ENCODE results near the gene MRPS31.

The MRPS31 gene

DNA sequence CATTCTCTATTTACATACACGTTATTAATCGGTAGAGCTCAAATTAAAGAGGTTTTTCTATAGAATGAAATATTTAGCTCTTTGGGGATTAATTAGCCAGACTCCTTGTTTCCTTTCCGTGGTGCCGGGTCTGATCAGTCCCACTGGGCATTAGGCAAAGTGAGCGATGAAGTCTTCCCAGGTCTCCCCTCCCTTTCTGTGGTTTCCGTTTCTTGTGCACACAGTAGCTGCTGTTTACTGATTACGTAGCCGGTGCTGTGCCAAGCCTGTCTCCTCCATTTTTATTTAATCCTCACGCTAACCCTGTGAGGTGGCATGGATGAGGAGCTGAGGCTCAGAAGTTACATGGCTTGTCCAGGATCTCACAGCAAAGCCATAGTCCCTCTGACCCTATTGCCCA lies 27.4 kb upstream of the MRPS31 start:
- TF ChIP-seq, protein P1, sequence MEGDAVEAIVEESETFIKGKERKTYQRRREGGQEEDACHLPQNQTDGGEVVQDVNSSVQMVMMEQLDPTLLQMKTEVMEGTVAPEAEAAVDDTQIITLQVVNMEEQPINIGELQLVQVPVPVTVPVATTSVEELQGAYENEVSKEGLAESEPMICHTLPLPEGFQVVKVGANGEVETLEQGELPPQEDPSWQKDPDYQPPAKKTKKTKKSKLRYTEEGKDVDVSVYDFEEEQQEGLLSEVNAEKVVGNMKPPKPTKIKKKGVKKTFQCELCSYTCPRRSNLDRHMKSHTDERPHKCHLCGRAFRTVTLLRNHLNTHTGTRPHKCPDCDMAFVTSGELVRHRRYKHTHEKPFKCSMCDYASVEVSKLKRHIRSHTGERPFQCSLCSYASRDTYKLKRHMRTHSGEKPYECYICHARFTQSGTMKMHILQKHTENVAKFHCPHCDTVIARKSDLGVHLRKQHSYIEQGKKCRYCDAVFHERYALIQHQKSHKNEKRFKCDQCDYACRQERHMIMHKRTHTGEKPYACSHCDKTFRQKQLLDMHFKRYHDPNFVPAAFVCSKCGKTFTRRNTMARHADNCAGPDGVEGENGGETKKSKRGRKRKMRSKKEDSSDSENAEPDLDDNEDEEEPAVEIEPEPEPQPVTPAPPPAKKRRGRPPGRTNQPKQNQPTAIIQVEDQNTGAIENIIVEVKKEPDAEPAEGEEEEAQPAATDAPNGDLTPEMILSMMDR (conservative IDR thresholded peaks at IDR 0.05) = no peak
- no peak for TF ChIP-seq ZFX (IDR thresholded peaks at IDR 0.05)
- no peak overlapping the region for H3K27ac ChIP-seq

DNA sequence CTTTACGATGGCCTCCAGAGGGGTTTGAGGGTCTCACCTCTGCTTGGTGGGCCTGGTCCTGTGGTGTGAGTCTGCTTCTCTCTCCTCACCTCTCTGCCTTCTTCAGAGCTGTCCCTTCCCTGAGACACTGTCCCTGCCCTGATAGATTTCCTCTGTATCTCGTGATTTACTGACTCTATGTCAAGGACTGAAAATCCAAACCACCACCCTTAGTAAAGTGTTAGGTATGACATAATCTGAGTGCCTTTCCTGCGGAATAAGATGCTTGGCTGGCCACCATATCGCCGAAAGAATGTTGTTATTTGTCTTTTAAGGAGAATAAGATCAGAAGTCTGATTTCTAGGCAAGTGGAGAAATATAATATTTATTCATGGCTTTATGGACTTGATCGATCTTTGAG lies 25.7 kb upstream of the MRPS31 start:
- H3K27ac ChIP-seq = no peak overlapping the region
- TF ChIP-seq, protein P1 (conservative IDR thresholded peaks at IDR 0.05) = no peak
- TF ChIP-seq ZFX (IDR thresholded peaks at IDR 0.05) = no peak

DNA sequence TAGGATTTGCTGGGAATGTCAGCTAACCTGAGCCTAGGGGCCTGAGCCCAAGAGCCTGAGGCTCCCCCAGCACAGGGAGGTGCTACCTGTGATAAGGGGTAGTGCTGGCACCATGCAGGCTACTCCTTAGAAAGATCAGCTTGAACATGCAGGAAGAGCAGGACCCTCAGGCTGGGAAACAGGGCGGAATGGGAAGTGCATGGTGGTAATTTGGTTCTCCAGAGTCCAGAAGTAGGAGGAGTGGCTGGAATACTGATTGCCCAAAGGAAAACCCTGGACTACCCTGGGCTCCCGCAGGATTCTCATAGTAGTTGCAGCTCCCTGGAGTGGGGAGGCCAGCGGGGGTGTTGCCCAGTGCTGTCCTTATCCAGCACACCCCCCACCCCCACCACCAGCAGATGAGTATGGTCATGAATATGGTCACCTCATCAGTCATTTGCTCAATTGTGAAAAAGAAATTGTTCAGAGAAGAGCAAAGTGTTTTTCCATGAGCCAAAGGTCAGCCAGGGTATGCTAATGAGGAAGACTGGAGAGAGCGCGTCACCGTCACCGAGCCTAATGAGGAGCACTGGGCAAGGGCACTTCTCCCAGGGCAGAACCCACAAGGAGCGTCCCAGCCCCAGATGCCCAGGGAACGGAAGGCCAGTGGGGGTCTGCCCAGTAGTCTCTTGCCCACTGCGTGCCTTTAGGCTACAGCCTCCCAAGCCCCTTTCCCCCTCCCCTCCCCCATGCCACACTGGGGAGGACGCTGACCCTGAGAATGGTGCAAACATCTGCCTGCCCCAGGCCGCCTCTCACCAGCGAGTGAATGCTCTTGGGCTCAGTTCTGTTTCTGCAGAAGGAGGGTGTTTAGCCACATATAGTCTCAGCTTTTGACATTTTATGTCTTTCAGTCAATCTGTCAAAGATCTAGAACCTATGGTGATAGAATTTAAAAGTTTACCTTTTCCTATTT lies 23.7 kb upstream of the MRPS31 start:
- TF ChIP-seq, protein P1 (conservative IDR thresholded peaks at IDR 0.05) = no peak
- no peak for TF ChIP-seq ZFX (IDR thresholded peaks at IDR 0.05)
- H3K27ac ChIP-seq = no peak overlapping the region

DNA sequence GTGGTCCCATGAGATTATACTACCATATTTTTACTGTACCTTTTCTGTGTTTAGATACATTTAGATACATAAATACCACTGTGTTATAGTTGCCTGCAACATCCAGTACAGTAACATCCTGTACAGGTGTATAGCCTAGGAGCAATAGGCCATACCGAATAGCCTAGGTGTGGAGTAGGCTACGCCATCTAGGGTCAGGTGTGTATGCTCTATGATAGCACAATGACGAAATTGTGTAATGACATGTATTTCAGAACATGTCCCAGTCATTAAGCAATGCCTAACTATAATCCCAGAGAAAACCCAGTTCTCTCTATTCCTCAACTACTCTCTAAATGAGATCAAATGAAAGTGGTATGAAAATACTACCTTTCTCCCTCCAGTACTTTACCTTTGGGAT lies 22.3 kb upstream of the MRPS31 start:
- H3K27ac ChIP-seq = no peak overlapping the region
- TF ChIP-seq, protein P1 (conservative IDR thresholded peaks at IDR 0.05) = no peak
- TF ChIP-seq ZFX (IDR thresholded peaks at IDR 0.05) = no peak

DNA sequence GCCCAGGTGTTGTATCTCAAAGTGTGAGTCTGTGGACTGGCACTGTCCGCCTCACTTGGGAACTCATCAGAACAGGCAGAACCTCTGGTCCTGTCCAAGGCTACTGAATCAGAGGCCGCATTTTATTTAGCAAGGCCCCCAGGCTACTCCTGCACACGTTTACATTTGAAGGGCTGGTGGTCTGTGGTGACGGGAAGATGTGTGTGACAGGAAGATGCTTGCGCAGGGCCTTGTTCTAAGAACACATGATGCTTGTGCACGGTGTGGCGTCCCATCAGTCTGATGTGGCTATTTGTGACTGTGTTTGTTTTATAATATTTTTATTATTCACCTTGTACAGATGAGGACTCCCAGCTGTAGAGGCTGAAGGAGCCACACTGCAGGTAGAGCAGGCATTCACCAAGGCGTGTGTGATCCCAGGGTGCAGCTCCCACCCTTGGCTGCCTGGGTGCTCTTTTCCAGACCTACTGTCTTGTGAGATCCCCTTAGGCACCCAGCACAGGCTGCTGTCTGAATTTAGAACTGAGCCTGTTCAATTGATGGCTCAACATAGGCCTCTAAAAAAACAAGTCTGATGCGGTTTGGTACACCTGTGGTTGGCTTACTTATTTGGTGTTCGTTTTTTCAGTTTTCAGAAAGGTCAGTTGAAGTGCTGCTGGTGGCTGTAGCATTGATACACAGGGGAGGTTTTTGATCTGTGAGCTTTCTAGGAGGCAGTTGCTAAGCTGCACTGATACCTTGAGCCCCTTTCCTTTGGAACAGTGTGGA lies 21.5 kb upstream of the MRPS31 start:
- H3K27ac ChIP-seq = no peak overlapping the region
- TF ChIP-seq, protein P1 (conservative IDR thresholded peaks at IDR 0.05) = no peak
- no peak for TF ChIP-seq ZFX (IDR thresholded peaks at IDR 0.05)

DNA sequence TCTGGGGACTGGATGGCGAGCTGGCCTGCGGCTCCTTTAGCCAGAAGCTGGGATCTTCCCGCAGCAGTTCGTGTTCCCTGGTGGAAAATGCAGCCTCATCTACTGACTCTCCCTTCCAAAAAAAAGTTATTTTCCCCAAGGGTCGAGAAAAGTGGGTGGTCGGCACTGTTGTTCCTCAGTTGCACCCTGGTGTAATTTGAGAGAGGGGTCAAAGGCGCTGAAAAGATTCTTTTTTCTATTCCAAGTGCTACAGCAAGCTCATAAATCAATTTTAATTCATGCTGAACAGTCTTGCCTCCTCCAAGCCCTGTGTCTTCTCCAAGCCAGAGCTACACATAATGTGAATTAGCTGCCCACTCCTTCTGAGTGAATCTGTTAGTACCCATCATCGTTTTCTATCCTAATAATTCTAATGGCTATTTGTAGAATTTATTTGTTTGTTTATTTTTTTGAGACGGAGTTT lies 19.2 kb upstream of the MRPS31 start:
- TF ChIP-seq, protein P1 (conservative IDR thresholded peaks at IDR 0.05) = no peak
- no peak for TF ChIP-seq ZFX (IDR thresholded peaks at IDR 0.05)
- peak overlapping the region; percentile 93 for H3K27ac ChIP-seq

Measured in C4-2B (cell line).